Measurements from ENCODE around the gene CLDN10. TPM values are rescaled to one million over a fixed set of nuclear protein-coding genes. Genes with fewer than 3 reads are reported as not detected.

CLDN10 gene
- total RNA-seq, 1 donor from 2014 or later, result 3.0 TPM

GRCh38 chr13:95552208-95552538 is 347 bp upstream of the CLDN10 start:
- DNase-seq (ENCODE audit: low spot score, unreplicated experiment), result no peak
- Mint-ChIP-seq H3K27me3 (peaks cover 60% of the 10 kb centered on the region), H3K36me3 (ENCODE audit: insufficient read depth) (no peaks in the 10 kb centered on the region), H3K27ac (no peak overlapping the region), H3K9me3 (ENCODE audit: low read depth) (no peaks in the 10 kb centered on the region), H3K4me1 (ENCODE audit: low read depth) (peaks cover 14% of the 10 kb centered on the region), H3K4me3 (ENCODE audit: low read depth) (peak overlapping the region; percentile 44)
- TF ChIP-seq, protein P1, sequence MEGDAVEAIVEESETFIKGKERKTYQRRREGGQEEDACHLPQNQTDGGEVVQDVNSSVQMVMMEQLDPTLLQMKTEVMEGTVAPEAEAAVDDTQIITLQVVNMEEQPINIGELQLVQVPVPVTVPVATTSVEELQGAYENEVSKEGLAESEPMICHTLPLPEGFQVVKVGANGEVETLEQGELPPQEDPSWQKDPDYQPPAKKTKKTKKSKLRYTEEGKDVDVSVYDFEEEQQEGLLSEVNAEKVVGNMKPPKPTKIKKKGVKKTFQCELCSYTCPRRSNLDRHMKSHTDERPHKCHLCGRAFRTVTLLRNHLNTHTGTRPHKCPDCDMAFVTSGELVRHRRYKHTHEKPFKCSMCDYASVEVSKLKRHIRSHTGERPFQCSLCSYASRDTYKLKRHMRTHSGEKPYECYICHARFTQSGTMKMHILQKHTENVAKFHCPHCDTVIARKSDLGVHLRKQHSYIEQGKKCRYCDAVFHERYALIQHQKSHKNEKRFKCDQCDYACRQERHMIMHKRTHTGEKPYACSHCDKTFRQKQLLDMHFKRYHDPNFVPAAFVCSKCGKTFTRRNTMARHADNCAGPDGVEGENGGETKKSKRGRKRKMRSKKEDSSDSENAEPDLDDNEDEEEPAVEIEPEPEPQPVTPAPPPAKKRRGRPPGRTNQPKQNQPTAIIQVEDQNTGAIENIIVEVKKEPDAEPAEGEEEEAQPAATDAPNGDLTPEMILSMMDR (IDR thresholded peaks at IDR 0.05; ENCODE audit: unreplicated experiment), result no peak

GRCh38 chr13:95553581-95554385 is 1.3 kb downstream of the CLDN10 start:
- Mint-ChIP-seq H3K4me1 (ENCODE audit: low read depth) (peaks cover 14% of the 10 kb centered on the region), H3K9me3 (ENCODE audit: low read depth) (no peaks in the 10 kb centered on the region), H3K27me3 (peaks cover 51% of the 10 kb centered on the region), H3K4me3 (ENCODE audit: low read depth) (peak overlapping the region; percentile 70), H3K36me3 (ENCODE audit: insufficient read depth) (no peaks in the 10 kb centered on the region), H3K27ac (no peak overlapping the region)
- DNase-seq (ENCODE audit: low spot score, unreplicated experiment), result no peak
- TF ChIP-seq, protein P1 (IDR thresholded peaks at IDR 0.05; ENCODE audit: unreplicated experiment), result no peak

DNA sequence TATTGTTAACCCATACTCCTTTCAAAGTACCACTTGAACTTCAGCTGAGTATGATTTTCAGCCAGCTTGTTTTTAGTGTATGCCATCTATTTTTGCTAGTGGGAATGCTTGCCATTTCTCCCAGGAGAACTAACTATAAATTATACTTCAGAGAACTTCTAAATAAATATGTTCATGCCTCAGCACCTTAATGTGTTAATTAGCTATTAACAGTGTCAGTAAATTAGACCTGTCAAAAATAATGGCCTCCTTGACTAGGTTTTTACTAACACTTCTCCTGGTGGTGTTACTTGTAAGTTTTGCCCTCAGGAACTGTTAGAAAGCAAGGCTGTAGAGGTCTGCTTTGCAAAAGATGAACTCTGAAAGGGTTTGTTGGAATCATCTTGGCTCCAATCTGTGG is 4.5 kb downstream of the CLDN10 start:
- Mint-ChIP-seq H3K27me3 (peaks cover 30% of the 10 kb centered on the region), H3K9me3 (ENCODE audit: low read depth) (no peaks in the 10 kb centered on the region), H3K27ac (no peak overlapping the region), H3K4me1 (ENCODE audit: low read depth) (peaks cover 7% of the 10 kb centered on the region), H3K4me3 (ENCODE audit: low read depth) (no peak overlapping the region), H3K36me3 (ENCODE audit: insufficient read depth) (no peaks in the 10 kb centered on the region)
- TF ChIP-seq, protein P1 (IDR thresholded peaks at IDR 0.05; ENCODE audit: unreplicated experiment), result no peak
- DNase-seq (ENCODE audit: low spot score, unreplicated experiment), result no peak

DNA sequence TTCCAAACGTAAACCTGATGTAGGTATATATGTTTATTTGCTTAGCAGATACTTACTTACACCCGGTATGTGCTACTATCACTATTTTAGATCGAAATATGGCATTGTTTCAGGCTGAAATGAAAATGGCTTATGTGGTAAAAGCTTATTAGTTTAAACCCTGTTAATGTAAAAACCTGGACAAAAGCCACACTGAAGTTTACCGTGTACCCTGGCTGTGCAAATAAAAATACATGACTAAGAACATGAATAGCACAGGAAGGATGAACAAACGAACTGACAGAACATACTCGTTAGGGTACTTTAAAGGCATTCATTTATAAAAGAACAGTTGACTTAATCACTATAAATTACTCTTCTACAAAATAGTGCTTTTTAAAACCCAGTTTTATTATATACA is 6.6 kb downstream of the CLDN10 start:
- Mint-ChIP-seq H3K4me3 (ENCODE audit: low read depth) (no peak overlapping the region), H3K36me3 (ENCODE audit: insufficient read depth) (no peaks in the 10 kb centered on the region), H3K27ac (no peak overlapping the region), H3K9me3 (ENCODE audit: low read depth) (no peaks in the 10 kb centered on the region), H3K4me1 (ENCODE audit: low read depth) (peaks cover 3% of the 10 kb centered on the region), H3K27me3 (peaks cover 19% of the 10 kb centered on the region)
- TF ChIP-seq, protein P1 (IDR thresholded peaks at IDR 0.05; ENCODE audit: unreplicated experiment), result no peak
- no peak for DNase-seq (ENCODE audit: low spot score, unreplicated experiment)

DNA sequence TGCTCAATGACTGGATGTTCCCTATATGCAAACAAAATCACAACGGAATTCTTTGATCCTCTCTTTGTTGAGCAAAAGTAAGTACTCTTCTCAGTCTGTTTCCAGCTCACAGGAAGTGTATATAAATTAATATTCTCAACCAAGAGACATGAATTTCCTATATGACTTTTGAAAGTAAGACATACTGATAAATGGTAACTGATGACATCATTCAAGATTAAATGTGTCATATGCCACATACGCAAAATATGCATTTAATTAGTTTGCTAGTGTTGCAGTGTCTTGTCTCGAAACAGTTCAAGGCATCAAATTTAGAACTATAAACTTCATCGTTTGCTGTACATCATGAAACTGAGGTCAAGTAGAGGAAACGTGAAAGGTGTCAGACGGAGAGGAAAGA is 7.9 kb downstream of the CLDN10 start:
- TF ChIP-seq, protein P1 (IDR thresholded peaks at IDR 0.05; ENCODE audit: unreplicated experiment), result no peak
- no peak for DNase-seq (ENCODE audit: low spot score, unreplicated experiment)
- peaks cover 3% of the 10 kb centered on the region for H3K4me1 Mint-ChIP-seq (ENCODE audit: low read depth)
- H3K36me3 Mint-ChIP-seq (ENCODE audit: insufficient read depth), result no peaks in the 10 kb centered on the region
- no peak overlapping the region for H3K27ac Mint-ChIP-seq
- H3K4me3 Mint-ChIP-seq (ENCODE audit: low read depth), result no peak overlapping the region
- peaks cover 10% of the 10 kb centered on the region for H3K27me3 Mint-ChIP-seq
- H3K9me3 Mint-ChIP-seq (ENCODE audit: low read depth), result no peaks in the 10 kb centered on the region

All from progenitor cell of endocrine pancreas (in vitro differentiated cells).